ENCODE measurements around the gene PCDHB1. TPM values are rescaled to one million over a fixed set of nuclear protein-coding genes. Genes with fewer than 3 reads are reported as not detected.

The PCDHB1 gene
- total RNA-seq, 1 experiment from 2014 or later, result 0.07 TPM

DNA sequence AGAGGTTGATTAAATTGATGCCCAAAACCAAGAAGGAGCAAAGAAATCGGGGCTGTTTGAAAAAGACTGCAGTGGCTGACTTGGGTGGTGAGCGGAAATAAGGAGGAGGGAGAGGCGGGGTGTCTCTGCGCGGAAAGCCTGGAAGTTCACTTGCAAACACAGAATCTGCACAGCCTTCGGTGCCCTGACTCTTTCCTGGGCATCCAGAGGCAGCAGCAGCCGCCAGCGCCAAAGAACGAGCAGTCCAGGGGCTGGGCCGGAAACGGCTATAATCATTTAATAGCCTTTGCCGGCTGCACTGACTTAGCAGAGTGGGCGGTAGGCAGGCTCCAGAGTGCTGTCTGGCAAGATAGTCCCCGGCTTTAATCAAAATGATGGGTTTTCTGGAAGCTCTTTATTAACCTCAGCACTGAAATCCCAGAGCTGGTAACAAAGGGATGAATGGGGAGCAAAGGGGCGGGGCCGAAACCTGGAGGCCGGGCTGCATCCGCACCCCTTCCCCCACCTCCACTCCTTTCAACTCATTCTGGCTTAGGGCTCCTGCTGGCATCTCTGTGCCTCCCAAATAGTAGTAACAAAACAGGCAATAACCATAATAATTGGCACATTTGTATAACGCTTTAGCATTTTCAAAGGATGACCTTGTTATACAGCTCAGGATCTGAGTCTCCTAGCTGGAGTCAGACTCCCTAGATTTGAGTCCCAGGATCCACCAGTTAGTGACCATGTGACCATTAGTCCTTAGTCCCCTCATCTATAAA, 49.1 kb upstream of the PCDHB1 start:
- H3K9ac ChIP-seq (ENCODE audit: extremely low read depth, insufficient read length, low read length), result peak overlapping the region; percentile 80
- H4K20me1 ChIP-seq (ENCODE audit: control insufficient read depth, insufficient read depth, insufficient read length), result no peaks in the 10 kb centered on the region

More for the DNA sequence above, 49.1 kb upstream of the PCDHB1 start:
- no peaks in the 10 kb centered on the region for H3K9me3 Mint-ChIP-seq
- Histone ChIP-seq H2AFZ (ENCODE audit: low read length) (no peak overlapping the region), H3K14ac (ENCODE audit: insufficient read depth, low read length) (peak overlapping the region; percentile 82), H3K27me3 (ENCODE audit: insufficient read depth, low read length) (no peaks in the 10 kb centered on the region), H3K23me2 (ENCODE audit: insufficient read length, low read depth, low read length, poor library complexity, severe bottlenecking) (peaks cover 9% of the 10 kb centered on the region), H4K91ac (ENCODE audit: insufficient read length, low read depth, low read length) (peak overlapping the region; percentile 47), H2BK5ac (ENCODE audit: insufficient read length, low read length) (peak overlapping the region; percentile 43), H2BK15ac (ENCODE audit: low read depth, low read length) (no peak overlapping the region), H3K4me1 (ENCODE audit: insufficient read depth, low read length) (peaks cover 21% of the 10 kb centered on the region), H3K4ac (ENCODE audit: low read depth, low read length) (peak overlapping the region; percentile 47; the same call in 1 of the 2 replicates), H2AK5ac (ENCODE audit: insufficient read length, low read length) (no peak overlapping the region), H3K27ac (ENCODE audit: insufficient read length, low read depth, low read length) (peak overlapping the region; percentile 97), H4K5ac (ENCODE audit: insufficient read length, low read depth, low read length) (peak overlapping the region; percentile 68), H2BK20ac (ENCODE audit: low read depth, low read length, poor library complexity, severe bottlenecking) (no peak overlapping the region), H2BK12ac (ENCODE audit: insufficient read length, low read depth, low read length) (peak overlapping the region; percentile 77), H3K18ac (ENCODE audit: insufficient read length, low read depth, low read length) (peak overlapping the region; percentile 90), H2BK120ac (ENCODE audit: low read depth, low read length, poor library complexity, severe bottlenecking) (peak overlapping the region; percentile 79), H3K23ac (ENCODE audit: insufficient read length, low read depth, low read length) (no peak overlapping the region), H3K79me2 (ENCODE audit: insufficient read depth, low read length) (no peaks in the 10 kb centered on the region), H3K56ac (ENCODE audit: insufficient read length, low read depth, low read length) (peak overlapping the region; percentile 25), H3T11ph (ENCODE audit: low read length) (no peak overlapping the region), H3K4me2 (ENCODE audit: insufficient read depth, insufficient read length, low read length) (peak overlapping the region; percentile 89), H3K79me1 (ENCODE audit: insufficient read depth, low read depth, low read length, poor library complexity, severe bottlenecking) (no peaks in the 10 kb centered on the region), H4K8ac (replicated peaks; ENCODE audit: insufficient read length, low read depth, low read length) (no peak overlapping the region), H3K9me3 (ENCODE audit: control insufficient read depth, low read depth, low read length) (no peaks in the 10 kb centered on the region)
- TF ChIP-seq, protein P1, sequence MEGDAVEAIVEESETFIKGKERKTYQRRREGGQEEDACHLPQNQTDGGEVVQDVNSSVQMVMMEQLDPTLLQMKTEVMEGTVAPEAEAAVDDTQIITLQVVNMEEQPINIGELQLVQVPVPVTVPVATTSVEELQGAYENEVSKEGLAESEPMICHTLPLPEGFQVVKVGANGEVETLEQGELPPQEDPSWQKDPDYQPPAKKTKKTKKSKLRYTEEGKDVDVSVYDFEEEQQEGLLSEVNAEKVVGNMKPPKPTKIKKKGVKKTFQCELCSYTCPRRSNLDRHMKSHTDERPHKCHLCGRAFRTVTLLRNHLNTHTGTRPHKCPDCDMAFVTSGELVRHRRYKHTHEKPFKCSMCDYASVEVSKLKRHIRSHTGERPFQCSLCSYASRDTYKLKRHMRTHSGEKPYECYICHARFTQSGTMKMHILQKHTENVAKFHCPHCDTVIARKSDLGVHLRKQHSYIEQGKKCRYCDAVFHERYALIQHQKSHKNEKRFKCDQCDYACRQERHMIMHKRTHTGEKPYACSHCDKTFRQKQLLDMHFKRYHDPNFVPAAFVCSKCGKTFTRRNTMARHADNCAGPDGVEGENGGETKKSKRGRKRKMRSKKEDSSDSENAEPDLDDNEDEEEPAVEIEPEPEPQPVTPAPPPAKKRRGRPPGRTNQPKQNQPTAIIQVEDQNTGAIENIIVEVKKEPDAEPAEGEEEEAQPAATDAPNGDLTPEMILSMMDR (conservative IDR thresholded peaks at IDR 0.05), result no peak
- peaks cover 4 to 8% (median 6%) of the 10 kb centered on the region in 3 experiments; a peak in 6 of 7 replicates for H3K36me3 Mint-ChIP-seq (ENCODE audit: insufficient read depth in 1 of 3, low read depth in 3 of 3)
- H3K4me3 Mint-ChIP-seq, result peak overlapping the region; percentile 69 to 85
- peaks cover 4% of the 10 kb centered on the region; the same call in 1 of the 2 replicates for H3K27me3 Mint-ChIP-seq (ENCODE audit: low read depth)
- peaks cover 67 to 72% of the 10 kb centered on the region in 2 experiments for H3K4me1 Mint-ChIP-seq
- H3K27ac Mint-ChIP-seq, result peak overlapping the region; percentile 96 to 99 (median 99)
- DNase-seq, result peak; percentile 90
- no CpG with 5 or more reads among the region's 19 CpGs for WGBS (ENCODE audit: extremely low coverage, insufficient read length, low lambda C conversion rate)
